WERI-Rb-1 (cell line): Measurements from ENCODE around the gene FBXO7.
A peak's percentile ranks its signal among the peaks of the same experiment; 100 is the strongest.

Experiments used
- DNase-seq: peaks from one replicate; pipeline ENCODE4 v3.0.0-alpha.2; 2020
- H3K27ac ChIP-seq: fragments of 250-450 bp; sonication (Bioruptor Pico); 2 replicates; pipeline ENCODE4 v1.5.1; 2020; ENCODE audit warnings: mild to moderate bottlenecking, moderate library complexity
- H3K27me3 ChIP-seq: fragments of 250-450 bp; sonication (Bioruptor Pico); 2 replicates; pipeline ENCODE4 v1.5.1; 2021; ENCODE audit warnings: mild to moderate bottlenecking, low read depth, moderate library complexity; ENCODE audit not compliant: insufficient read depth, severe bottlenecking
- H3K36me3 ChIP-seq: fragments of 250-450 bp; sonication (Bioruptor Pico); 2 replicates; pipeline ENCODE4 v1.5.1; 2020; ENCODE audit warnings: mild to moderate bottlenecking, moderate library complexity
- H3K4me3 ChIP-seq: 2 replicates; pipeline ENCODE4 v1.5.1; 2011; ENCODE audit warnings: low read depth, mild to moderate bottlenecking, control low read depth, low read length
- H3K9me3 ChIP-seq: fragments of 250-450 bp; sonication (Bioruptor Pico); 2 replicates; pipeline ENCODE4 v1.5.1; 2021; ENCODE audit warnings: mild to moderate bottlenecking, moderate library complexity; ENCODE audit not compliant: severe bottlenecking
- CTCF ChIP-seq: IDR thresholded peaks from 2 replicates; pipeline ENCODE4 v1.5.1; 2011; ENCODE audit warnings: low read depth, mild to moderate bottlenecking, control low read depth, inconsistent platforms, low read length

Gene FBXO7

GRCh38 chr22:32518381-32518780 is 43.8 kb downstream of the FBXO7 start:
- no peak overlapping the region for H3K4me3 ChIP-seq
- no peak overlapping the region for H3K27ac ChIP-seq
- H3K36me3 ChIP-seq: no peaks in the 10 kb centered on the region
- DNase-seq: no peak
- TF ChIP-seq CTCF: no peak
- H3K27me3 ChIP-seq: no peaks in the 10 kb centered on the region
- no peaks in the 10 kb centered on the region for H3K9me3 ChIP-seq

- DNase-seq: no peak
- Histone ChIP-seq H3K27me3 (no peaks in the 10 kb centered on the region), H3K9me3 (no peaks in the 10 kb centered on the region), H3K36me3 (no peaks in the 10 kb centered on the region), H3K4me3 (no peak overlapping the region), H3K27ac (no peak overlapping the region)
- peak; percentile 84 for TF ChIP-seq CTCF
These were observed 44.2 kb downstream of the FBXO7 start for GRCh38 chr22:32518848-32519247.

GRCh38 chr22:32520612-32521011 is 46.0 kb downstream of the FBXO7 start:
- Histone ChIP-seq H3K4me3 (no peak overlapping the region), H3K27ac (no peak overlapping the region), H3K36me3 (no peaks in the 10 kb centered on the region), H3K9me3 (no peaks in the 10 kb centered on the region), H3K27me3 (no peaks in the 10 kb centered on the region)
- no peak for TF ChIP-seq CTCF
- DNase-seq: no peak

- no peak for TF ChIP-seq CTCF
These were observed 47.6 kb downstream of the FBXO7 start for GRCh38 chr22:32522237-32522636.

GRCh38 chr22:32527756-32528155 is 53.1 kb downstream of the FBXO7 start:
- H3K9me3 ChIP-seq: no peaks in the 10 kb centered on the region
- H3K27ac ChIP-seq: no peak overlapping the region
- DNase-seq: peak; percentile 80
- no peak overlapping the region for H3K4me3 ChIP-seq
- H3K36me3 ChIP-seq: no peaks in the 10 kb centered on the region
- no peak for TF ChIP-seq CTCF
- H3K27me3 ChIP-seq: no peaks in the 10 kb centered on the region

More at GRCh38 chr22:32522237-32522636, 47.6 kb downstream of the FBXO7 start:
- DNase-seq: no peak
- H3K27ac ChIP-seq: no peak overlapping the region
- no peaks in the 10 kb centered on the region for H3K27me3 ChIP-seq
- H3K36me3 ChIP-seq: no peaks in the 10 kb centered on the region
- no peak overlapping the region for H3K4me3 ChIP-seq
- H3K9me3 ChIP-seq: no peaks in the 10 kb centered on the region

GRCh38 chr22:32528316-32528715 is 53.7 kb downstream of the FBXO7 start:
- no peaks in the 10 kb centered on the region for H3K36me3 ChIP-seq
- DNase-seq: no peak
- no peaks in the 10 kb centered on the region for H3K27me3 ChIP-seq
- no peak for TF ChIP-seq CTCF
- no peak overlapping the region for H3K4me3 ChIP-seq
- H3K27ac ChIP-seq: no peak overlapping the region
- H3K9me3 ChIP-seq: no peaks in the 10 kb centered on the region
